ENCODE measurements around the gene SH2D1B.

Gene SH2D1B

DNA sequence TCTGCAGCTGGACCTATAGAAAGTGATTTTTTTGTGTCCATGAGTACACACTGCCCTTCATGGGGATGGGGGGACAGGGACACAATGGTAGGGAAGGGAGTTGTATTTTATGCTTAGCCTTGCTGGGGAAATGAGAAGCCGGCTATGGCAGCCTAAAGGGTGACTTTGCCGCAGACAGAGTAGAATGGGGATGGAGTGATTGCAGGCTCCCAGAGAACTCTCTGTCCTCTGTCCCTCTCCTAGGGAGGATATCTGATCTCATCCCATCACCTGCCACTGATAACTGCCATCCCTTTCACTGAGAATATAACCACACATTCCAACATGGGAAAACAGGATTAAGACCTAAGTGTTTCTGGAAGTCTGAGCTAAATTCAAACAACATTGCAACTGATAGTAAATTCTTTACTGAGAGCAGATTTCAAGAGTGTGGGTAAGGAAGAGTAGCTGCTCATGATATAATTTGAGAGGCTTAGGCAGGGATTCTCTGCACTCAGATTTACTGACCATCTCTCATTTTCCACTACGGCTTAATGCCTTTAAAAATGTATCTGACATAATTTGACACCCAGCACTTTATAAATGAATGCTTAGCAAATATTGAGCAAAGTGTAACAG, 13.9 kb downstream of the SH2D1B start:
- DNase-seq = no peak

DNA sequence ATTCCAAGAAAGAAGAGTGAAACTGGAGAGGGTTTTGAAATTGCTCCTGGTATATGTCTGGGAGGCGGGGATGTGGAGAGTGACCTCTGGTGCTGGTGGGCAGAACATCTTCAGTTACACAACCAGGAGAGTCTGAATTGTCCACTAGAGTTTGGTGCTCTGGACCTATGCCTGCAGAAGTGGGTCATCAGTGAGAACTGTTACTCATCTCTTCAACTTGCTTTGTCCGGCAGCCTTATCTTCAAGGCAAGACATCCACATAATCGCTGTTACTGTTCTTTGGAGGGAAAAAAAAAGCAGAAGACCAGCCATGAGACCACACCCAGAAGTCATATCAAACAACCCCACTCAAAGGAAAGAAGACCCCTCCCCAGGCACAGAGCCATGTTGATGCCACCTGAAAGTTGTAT, 14.9 kb downstream of the SH2D1B start:
- DNase-seq = no peak

DNA sequence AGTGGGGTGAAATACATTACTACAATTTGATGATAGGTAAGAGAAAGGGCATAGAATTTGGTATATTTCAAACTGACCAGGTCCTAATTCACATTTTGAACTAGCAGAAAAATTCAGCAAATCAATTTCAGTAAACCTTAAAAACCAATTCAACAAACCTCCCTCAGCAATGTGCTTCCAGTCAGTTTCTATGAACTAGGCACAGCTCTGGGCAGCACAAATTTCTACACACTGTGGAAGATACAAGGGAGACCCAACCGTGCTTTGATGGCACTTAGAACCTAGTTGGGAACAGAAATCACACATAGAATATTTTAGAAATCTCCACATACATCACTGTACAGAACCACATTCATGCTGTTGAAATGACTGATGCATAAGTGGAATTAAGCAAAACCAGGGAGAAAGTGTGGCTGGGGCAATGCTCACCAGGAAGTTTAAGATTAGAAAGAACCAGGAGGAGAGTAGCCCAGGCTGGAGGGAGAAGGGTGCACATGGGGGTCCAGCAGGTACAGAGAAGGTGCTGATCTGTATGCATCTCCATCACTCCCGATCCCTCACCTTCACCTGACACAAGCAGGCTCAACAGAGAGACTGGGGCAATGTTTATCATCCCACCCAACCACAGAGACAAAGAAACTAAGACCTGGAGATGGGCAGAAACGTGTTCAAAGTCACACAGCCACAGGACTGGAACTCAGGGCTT, 15.6 kb downstream of the SH2D1B start:
- DNase-seq = no peak

DNA sequence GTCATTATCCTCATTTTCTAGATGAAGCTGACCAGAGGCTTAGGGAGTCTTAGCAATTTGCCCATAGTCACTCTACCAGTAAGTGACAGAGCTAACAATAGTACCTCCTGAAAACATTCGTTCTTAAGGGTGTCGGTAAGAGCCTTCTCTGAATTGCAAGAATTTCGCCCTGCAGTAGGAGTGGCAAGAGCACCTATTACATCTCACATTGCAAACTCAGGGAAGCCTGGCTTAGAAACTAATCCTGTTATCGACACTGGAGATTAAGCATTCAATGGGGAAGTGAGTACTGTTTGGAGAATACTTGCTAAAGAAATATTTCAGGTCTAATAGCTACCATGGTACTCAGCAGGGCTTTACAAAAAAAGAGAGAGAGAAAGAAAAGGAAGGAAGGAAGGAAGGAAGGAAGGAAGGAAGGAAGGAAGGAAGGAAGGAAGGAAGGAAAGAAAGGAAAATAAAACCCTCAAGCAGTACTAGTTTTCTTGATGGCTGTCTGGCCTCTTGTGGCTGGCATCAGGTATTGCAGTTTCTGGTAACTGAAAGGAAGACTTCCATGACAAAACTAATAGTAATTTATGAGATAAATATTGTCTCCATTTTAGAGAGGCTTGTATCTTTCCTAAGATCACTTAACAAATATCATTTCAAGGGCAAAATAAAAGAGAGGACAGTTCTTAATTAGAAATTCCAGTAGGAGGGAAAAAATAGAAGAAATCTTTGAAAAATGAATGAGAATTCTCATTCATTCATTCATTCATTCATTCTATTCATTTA, 20.0 kb downstream of the SH2D1B start:
- no peak for DNase-seq

DNA sequence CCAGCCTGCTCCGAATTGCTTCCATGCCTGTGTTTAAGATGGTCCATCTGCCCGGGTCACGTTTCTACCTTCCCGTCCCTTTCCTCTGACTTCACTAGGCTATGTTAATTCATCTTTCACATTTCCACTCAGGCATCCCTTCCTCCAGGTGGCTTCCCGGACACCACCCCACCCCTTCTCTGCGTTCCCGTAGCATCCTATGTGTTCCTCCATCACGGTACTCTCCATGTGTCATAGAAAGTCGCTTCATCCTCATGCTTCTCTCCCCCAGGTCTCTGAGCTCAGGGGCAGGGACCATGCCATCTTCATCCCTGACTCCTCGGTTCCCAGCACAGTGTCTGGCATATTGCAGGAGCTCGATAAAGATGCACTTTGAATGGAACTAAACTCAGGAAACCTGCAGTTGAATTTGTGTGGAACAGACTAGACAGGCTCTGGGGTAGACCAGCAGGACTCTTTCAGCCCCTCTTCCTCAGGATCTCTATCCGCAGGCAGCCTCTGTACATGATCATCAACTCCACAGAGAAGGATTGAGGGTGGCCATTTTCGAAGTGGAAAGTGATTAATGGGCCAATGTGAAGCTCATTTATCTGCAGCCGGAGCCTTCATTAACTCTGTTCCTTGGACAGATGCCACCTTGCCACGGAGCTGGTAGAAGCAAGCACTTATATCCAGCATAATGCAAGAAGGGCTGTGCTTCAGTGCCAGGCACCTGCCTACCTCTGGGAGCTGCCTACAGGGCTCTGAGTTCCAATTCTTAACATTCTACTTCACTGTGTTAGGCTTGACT, 21.3 kb downstream of the SH2D1B start:
- no peak for DNase-seq

DNA sequence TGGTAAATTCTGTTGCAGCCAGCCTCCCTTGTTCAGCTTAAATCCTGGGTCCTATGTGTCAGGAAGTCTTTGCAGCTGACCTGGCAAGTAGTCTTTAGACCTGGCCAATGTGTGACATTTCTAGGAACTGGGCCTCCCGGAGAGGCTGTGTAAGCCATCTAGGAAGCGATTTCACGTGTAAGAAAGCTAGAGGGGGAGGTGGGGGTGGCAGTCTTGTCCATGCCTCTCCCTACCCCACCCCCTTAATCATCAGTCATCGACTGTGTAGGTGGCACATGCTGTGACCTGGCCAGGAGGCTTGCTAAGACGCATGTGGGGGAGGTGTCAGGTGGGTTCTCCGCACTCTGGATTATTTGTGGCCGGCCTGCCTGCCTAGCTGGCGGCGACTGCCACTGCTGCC, 22.0 kb downstream of the SH2D1B start:
- DNase-seq = no peak

DNA sequence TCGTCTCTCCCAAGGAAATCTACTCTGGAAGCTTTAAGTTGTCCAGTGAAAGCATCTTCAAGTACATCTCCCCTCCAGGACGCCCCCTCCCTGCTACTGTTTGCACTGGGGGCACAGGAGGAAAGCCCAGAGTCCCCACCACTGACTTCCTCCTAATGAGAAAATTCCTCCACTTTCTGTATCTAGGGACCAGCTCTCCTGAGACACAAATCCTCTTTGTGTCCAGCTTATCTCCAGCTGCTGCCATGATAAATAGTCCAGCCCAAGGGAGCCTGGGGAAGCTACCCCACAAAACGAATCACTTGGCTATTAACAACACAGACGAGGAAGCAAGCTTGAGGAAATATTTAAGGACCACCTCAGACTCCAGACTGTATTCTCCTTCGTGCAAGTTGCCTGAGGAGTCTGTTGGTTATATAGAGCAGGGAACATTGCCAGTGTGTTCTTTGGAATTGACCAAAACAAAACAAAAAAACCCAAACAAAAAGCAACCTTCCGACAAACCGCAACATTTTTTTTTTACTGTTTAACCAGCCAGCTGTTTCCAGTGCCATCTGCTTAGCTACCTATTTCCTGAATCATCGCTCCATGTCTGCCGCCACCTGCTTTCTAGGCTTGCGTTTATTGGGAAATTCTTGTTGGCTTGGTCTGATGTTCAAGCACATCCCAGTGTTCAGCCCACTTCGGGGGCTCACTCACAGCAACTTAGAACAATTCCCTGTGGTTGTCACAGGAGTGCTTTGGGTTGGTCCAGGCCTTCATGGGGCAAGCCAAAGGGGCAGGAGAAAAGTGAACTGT, 22.7 kb downstream of the SH2D1B start:
- DNase-seq = no peak

- DNase-seq = no peak
Measured at GRCh38 chr1:162388615-162389014, 23.3 kb downstream of the SH2D1B start.

DNA sequence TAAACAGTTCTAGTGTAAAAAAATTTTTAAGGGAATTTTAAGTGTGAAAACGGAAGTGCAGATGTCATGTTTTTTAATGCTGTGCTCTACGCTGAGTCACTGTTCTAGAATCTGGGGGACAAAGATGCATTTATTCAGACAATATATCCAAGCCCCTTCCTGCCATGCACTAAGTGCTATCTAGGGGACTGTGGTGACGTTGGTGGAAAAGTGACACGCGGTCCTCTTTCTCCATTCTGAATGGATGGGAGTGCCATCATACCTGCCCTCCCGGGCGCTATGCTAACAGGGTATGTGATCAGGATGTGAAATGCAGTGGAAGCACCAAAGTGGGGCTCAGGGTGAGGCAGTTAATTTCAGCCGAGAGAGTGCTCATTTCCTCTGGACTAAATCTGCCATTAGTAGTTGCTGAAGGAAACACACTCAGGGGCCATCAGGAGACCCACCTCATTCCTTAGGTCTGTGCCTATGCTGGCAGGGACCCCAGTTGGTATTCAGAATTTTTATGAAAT, 23.8 kb downstream of the SH2D1B start:
- no peak for DNase-seq

- DNase-seq = no peak
Measured at GRCh38 chr1:162387226-162388082, 24.5 kb downstream of the SH2D1B start.

DNA sequence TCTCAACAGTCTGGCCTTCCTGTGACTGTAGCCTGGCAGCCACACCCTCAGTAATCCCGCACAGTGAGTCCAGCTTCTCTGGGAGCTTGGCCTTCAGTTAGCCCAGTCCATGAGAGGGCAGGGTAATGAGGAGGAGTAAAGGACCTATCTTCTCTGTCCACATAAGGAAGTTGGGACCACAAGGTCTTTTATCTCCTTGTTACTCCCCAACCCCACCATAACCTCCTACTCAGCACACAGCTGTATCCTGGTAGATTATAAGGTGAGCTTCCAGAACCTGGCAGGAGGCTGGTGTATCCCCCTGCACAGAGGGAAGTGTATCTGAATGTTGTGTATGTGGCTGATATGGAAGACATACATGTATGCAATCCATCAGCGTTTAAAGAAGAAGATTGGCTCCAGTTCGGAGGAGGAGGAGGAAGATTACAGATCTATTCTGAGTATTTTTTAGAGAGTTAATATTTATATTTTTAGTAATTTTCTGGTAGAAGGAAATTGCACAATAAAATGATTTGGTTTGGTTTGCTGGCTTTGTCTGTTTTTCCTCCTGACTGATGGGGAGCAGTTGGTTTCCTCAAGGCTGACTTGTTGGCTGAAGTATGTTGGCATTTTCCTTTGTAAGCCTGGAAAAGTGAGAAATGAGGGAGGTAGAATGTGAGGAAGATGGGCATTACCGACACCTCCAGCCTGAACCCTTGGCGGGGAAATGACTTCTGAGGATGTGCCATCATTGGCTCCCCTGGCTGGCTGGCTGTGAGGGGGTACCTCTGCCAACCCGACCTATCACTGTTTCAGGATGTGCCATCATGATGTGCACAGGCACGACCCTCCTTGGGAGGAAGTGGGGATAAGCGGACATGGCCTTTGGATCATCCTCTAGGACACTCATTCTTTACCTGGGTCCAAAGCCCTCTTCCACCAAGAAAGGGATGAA, 25.4 kb downstream of the SH2D1B start:
- DNase-seq = no peak

- DNase-seq = no peak
Measured at GRCh38 chr1:162385702-162386101, 26.2 kb downstream of the SH2D1B start.

- no peak for DNase-seq
Measured at GRCh38 chr1:162385280-162385623, 26.7 kb downstream of the SH2D1B start.

- DNase-seq = no peak
Measured at GRCh38 chr1:162384601-162385279, 27.2 kb downstream of the SH2D1B start.

DNA sequence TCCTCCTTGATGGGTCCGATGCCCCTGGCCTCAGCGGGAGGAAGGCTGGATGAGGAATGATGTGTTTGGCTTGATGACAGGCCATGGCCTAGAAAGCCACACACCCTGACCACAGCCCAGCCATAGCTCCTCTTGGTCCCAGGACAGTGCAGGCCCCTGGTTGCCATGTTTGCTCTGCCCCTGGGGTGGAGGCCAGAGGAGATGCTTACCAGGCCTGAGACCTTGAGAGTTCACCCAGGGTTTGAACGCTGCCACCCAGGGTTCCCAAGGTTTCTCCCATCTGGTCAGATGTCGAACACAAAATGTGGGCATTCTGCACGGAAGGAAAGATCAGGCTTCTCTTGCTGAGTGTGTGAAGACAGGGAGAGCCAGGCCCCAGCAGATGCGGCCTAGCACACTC, 27.8 kb downstream of the SH2D1B start:
- DNase-seq = no peak

- no peak for DNase-seq
Measured at GRCh38 chr1:162383516-162383915, 28.4 kb downstream of the SH2D1B start.

GRCh38 chr1:162383091-162383490, 28.8 kb downstream of the SH2D1B start:
- DNase-seq = no peak

DNA sequence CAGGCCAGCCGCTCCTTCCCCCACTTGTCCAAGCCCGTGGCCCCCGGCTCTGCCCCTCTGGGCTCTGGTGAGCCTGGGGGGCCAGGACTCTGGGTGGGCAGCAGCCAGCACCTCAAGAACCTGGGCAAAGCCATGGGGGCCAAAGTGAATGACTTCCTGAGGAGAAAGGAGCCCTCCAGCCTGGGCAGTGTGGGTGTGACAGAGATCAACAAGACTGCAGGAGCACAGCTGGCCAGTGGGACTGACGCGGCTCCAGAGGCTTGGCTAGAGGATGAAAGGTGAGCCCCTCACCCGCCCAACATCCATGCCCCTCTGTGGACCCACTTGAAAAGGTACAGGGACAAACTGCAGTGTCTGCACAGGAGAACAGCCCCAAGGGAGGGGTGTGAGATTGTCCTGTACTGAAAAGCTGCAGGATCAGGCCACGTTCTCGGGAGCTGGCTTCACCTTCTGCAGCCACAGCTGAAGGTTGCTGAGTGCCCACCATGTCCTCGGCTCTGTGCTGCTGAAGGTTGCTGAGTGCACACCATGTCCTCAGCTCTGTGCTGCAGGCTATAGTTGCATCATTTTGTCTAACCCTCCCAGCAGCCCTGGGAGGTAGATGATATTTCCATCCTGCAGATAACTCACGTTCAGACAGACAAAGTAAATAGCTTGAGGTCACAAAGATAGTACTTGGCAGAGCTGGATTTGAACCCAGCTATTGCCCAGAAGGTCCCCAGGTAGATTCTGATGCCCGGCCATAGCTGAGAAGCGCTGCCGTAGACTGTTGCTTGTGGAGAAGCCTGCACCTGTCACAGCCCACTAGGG, 29.8 kb downstream of the SH2D1B start:
- DNase-seq = no peak

GRCh38 chr1:162381383-162381782, 30.6 kb downstream of the SH2D1B start, which contains the start of gene C1orf226:
C1orf226 (plus strand) TSS chr1:162381728; CDS start chr1:162381902, 174 bp downstream.
- DNase-seq = no peak

Measured in NCI-H2107 (cell line).